Esophagus muscularis mucosa (tissue), 4 donors: ENCODE measurements around the gene IGFBP5. TPM values are rescaled to one million over a fixed set of nuclear protein-coding genes. Genes with fewer than 3 reads are reported as not detected.
A peak's percentile ranks its signal among the peaks of the same experiment; 100 is the strongest.

Experiments used
- DNase-seq: peaks from one replicate; pipeline ENCODE4 v3.0.0-alpha.2; 2017; ENCODE audit errors: extremely low spot score
- H3K27ac ChIP-seq, 4 donors: fragments of 200-600 bp; sonication (generic); replicated peaks in 1 of 4; 1 replicate in 3 of 4; 2 replicates in 1 of 4; pipeline ENCODE4 v1.5.1; 2016 to 2019; ENCODE audit warnings: mild to moderate bottlenecking in 1 of 4
- H3K27me3 ChIP-seq, 4 donors: fragments of 200-600 bp; sonication (generic); one replicate each; pipeline versions ENCODE4 v1.5.1 to v1.6.0; 2016 to 2019
- H3K36me3 ChIP-seq, 4 donors: fragments of 200-600 bp; sonication (generic); one replicate each; pipeline ENCODE4 v1.5.1; 2016 to 2019
- H3K4me1 ChIP-seq, 4 donors: fragments of 200-600 bp; sonication (generic); one replicate each; pipeline ENCODE4 v1.5.1; 2016 to 2019
- H3K4me3 ChIP-seq, 4 donors: fragments of 200-600 bp; sonication (generic); 1 replicate in 2 of 4; 2 replicates in 2 of 4; pipeline ENCODE4 v1.5.1; 2016 to 2019; ENCODE audit warnings: mild to moderate bottlenecking in 4 of 4, moderate library complexity in 1 of 4
- H3K9me3 ChIP-seq, 4 donors: fragments of 200-600 bp; sonication (generic); 1 replicate in 3 of 4; 2 replicates in 1 of 4; pipeline ENCODE4 v1.5.1; 2016 to 2019
- EP300 ChIP-seq: sonication (generic); formaldehyde crosslinking; IDR thresholded peaks from one replicate; pipeline ENCODE4 v1.6.1; 2017; ENCODE audit warnings: antibody characterized with exemption
- POLR2A ChIP-seq: fragments of 450-650 bp; IDR thresholded peaks from one replicate; pipeline ENCODE4 v1.6.1; 2017; ENCODE audit warnings: antibody characterized with exemption, moderate library complexity, mild to moderate bottlenecking, low read depth
- POLR2AphosphoS5 ChIP-seq, 2 donors: sonication (generic); formaldehyde crosslinking; IDR thresholded peaks; one replicate each; pipeline ENCODE4 v1.6.1; 2017; ENCODE audit warnings: antibody characterized with exemption in 2 of 2
- WGBS: methylation state at CpG from one replicate; pipeline ENCODE4 v1.1.5; 2018; 5-methylcytosine and 5-hydroxymethylcytosine counted together
- intact Hi-C: fragments of 100-400 bp; cut with DNase I; formaldehyde crosslinking; loops from one replicate; pipeline ENCODE4 v1.15.1; 2023
- total RNA-seq, 4 donors: library from RNA; depleted of rRNA; stranded (reverse); fragments of >200 nt; gene quantifications; one replicate each; pipeline versions ENCODE4 v1.1.0 to v1.2.1, GENCODE V29; 2016
- TF ChIP-seq, protein P1 (sequence below), 3 experiments: fragments of 200-600 bp in 2 of 3; fragments of 450-650 bp in 1 of 3; sonication (generic) in 2 of 3; IDR thresholded peaks; one replicate each; pipeline ENCODE4 v1.5.1; 2017 to 2019; ENCODE audit warnings: antibody characterized with exemption in 3 of 3, mild to moderate bottlenecking in 2 of 3, moderate library complexity in 1 of 3

Gene IGFBP5
- total RNA-seq, 4 donors from 2014 or later: 547 to 1,471 (median 705) TPM

DNA sequence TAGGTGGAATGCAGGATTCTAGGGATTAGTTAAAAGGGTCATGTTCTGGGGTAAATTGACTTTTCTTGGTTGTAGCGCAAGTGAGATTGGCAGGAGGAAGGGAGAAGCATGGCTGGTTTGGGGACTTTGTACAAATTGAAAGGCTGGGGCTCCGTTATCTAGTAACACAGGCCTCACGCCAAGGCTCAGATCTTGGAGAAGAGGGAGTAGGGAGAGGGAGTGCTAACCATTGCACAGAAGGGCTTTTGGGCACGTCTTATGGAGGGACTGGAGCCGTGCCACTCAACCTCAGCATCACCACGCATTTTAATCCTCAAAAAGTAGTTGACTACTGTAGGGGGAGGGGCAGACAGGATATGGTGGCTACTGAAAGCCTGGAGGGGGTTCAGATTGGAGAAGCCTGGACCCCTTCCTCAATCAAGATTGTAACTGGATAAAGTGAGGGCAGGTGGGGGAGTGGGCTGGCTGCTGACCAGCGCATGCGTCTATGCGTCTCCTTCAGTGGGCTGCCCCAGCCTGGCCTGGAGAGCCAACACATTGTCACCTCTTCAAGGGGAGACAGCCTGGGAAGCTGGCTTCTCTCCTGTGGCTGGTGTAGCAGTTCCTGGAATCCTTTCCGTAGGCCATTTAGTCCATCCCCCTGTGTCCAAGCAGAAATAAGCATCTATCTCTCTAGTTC, 14.3 kb downstream of the IGFBP5 start:
- Histone ChIP-seq H3K4me3 (no peak overlapping the region), H3K36me3 (peaks cover 16 to 51% (median 31%) of the 10 kb centered on the region in 4 donors), H3K27ac (peak overlapping the region; percentile 77 to 94 (median 88)), H3K27me3 (no peaks in the 10 kb centered on the region), H3K9me3 (no peaks in the 10 kb centered on the region), H3K4me1 (peaks cover 55 to 78% (median 74%) of the 10 kb centered on the region in 4 donors)
- 85% methylated on average over 10 of the region's 10 CpGs for WGBS
- intact Hi-C loops: loop anchor here (5.0 to 10.0 kb wide), 2 partner anchors 654 to 831 kb away; no protein-coding TSS in a partner anchor
- DNase-seq: no peak
- TF ChIP-seq EP300 (no peak), POLR2A (no peak), POLR2AphosphoS5 (IDR thresholded peaks at IDR 0.05) (peak in 1 of 2 donors; percentile 8)
- TF ChIP-seq, protein P1, sequence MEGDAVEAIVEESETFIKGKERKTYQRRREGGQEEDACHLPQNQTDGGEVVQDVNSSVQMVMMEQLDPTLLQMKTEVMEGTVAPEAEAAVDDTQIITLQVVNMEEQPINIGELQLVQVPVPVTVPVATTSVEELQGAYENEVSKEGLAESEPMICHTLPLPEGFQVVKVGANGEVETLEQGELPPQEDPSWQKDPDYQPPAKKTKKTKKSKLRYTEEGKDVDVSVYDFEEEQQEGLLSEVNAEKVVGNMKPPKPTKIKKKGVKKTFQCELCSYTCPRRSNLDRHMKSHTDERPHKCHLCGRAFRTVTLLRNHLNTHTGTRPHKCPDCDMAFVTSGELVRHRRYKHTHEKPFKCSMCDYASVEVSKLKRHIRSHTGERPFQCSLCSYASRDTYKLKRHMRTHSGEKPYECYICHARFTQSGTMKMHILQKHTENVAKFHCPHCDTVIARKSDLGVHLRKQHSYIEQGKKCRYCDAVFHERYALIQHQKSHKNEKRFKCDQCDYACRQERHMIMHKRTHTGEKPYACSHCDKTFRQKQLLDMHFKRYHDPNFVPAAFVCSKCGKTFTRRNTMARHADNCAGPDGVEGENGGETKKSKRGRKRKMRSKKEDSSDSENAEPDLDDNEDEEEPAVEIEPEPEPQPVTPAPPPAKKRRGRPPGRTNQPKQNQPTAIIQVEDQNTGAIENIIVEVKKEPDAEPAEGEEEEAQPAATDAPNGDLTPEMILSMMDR (IDR thresholded peaks at IDR 0.05): no peak

DNA sequence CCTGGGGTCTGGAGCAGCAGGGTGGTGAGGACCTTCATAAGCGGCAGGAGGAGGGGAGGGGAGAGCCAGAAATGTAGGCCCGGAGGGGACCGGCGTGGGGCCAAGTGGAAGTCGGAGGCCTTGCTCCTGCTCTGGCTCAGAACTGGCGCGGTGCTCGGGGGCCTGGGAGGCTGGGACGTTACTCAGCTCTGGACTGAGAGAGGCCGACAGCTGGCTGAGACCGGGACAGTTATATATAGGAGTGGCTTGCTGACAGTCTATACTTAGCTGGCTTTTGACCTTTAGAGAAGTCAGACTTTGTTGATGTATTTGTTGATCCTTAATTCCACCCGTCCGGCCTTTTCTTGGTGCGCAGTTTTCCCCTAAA, 15.7 kb downstream of the IGFBP5 start:
- intact Hi-C loops: loop anchor here (5.0 to 10.0 kb wide), 2 partner anchors 655 to 833 kb away; no protein-coding TSS in a partner anchor
- DNase-seq: no peak
- peaks cover 16 to 56% (median 40%) of the 10 kb centered on the region in 4 donors for H3K36me3 ChIP-seq
- no peaks in the 10 kb centered on the region for H3K27me3 ChIP-seq
- WGBS: 51% methylated on average over 12 of the region's 14 CpGs
- peak overlapping the region; percentile 77 to 94 (median 88) for H3K27ac ChIP-seq
- peaks cover 51 to 63% (median 59%) of the 10 kb centered on the region in 4 donors for H3K4me1 ChIP-seq
- H3K4me3 ChIP-seq: no peak overlapping the region
- no peaks in the 10 kb centered on the region for H3K9me3 ChIP-seq
- TF ChIP-seq EP300 (no peak), POLR2AphosphoS5 (IDR thresholded peaks at IDR 0.05) (no peak), POLR2A (no peak)
- TF ChIP-seq, protein P1 (IDR thresholded peaks at IDR 0.05): no peak

DNA sequence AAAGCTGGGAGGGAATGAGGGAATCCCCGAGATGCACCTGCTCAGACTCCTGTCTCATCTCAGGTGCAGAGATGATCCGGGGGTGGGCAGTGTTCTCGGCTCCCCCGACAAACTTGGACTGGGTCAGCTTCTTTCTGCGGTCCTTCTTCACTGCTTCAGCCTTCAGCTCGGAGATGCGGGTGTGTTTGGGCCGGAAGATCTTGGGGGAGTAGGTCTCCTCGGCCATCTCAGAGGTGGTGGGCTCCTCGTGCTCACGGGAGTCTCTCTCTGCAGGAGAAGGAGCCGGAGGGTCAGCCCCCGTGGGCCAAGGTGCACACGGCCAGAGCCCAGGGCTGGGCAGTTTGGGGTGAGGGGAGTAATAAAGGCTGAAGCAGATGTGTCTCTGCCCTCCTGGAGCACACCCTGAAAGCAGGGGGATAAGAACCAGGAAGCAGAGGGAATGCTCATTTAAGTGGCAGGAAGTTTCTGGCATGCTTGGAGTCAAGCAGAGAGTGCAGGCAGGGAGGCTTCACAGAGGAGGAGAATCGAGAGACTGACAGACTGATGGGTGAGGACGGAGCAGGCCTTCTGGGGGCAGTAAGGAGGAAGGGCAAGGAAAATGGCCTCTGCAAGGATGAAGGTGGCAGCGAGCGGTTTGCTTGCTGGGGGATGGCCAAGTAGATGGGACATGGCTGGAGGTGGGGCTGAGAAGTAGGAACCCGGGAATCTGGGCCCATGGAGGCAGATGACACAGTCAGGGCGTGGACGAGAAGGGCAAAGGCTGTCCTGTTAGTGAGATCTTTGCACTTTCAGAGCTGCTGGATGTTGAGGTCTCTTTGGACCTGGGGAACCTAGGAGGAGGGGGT, 16.3 kb downstream of the IGFBP5 start:
- no peak for DNase-seq
- TF ChIP-seq POLR2A (no peak), EP300 (no peak), POLR2AphosphoS5 (IDR thresholded peaks at IDR 0.05) (no peak)
- TF ChIP-seq, protein P1 (IDR thresholded peaks at IDR 0.05): no peak
- Histone ChIP-seq H3K27ac (peak overlapping the region; percentile 77 to 94 (median 88)), H3K9me3 (no peaks in the 10 kb centered on the region), H3K4me1 (peaks cover 45 to 57% (median 53%) of the 10 kb centered on the region in 4 donors), H3K36me3 (peaks cover 16 to 62% (median 44%) of the 10 kb centered on the region in 4 donors), H3K4me3 (no peak overlapping the region), H3K27me3 (no peaks in the 10 kb centered on the region)
- intact Hi-C loops: no loop called here
- WGBS: 79% methylated on average over 21 of the region's 21 CpGs

DNA sequence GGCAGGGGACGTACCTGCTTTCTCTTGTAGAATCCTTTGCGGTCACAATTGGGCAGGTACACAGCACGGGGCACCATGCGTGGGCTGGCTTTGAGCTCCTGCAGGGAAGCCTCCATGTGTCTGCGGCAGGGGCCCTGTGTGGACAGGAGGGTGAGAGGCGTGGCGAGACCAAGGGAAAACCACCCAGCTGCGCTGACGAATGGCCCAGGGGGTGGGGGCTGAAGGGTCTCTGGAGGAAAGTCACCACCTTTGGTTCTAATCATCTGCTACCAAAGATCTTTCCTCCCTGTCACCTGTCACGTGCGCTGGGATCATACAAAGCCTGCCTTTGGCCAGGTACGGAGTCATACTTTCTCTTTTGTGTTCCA, 17.3 kb downstream of the IGFBP5 start:
- peak in 1 of 2 donors; percentile 4 for TF ChIP-seq POLR2AphosphoS5 (IDR thresholded peaks at IDR 0.05)
- TF ChIP-seq EP300: no peak
- DNase-seq: no peak
- Histone ChIP-seq H3K4me1 (peaks cover 37 to 48% (median 43%) of the 10 kb centered on the region in 4 donors), H3K4me3 (no peak overlapping the region), H3K27ac (peak overlapping the region in 3 of 4 donors; percentile 18 to 94 (median 87)), H3K9me3 (no peaks in the 10 kb centered on the region), H3K36me3 (peaks cover 16 to 68% (median 47%) of the 10 kb centered on the region in 4 donors), H3K27me3 (no peaks in the 10 kb centered on the region)
- WGBS: 91% methylated on average over 6 of the region's 12 CpGs
- intact Hi-C loops: no loop called here
